SKM-1 (cell line): ENCODE results near the gene SYT5.

Experiments
- DNase-seq: peaks from one replicate; lab custom pipeline; 2025; ENCODE audit not compliant: unreplicated experiment; lab: John Stamatoyannopoulos, UW

The SYT5 gene

GRCh38 chr19:55147545-55148251 is 32.4 kb downstream of the SYT5 start:
- DNase-seq = no peak

DNA sequence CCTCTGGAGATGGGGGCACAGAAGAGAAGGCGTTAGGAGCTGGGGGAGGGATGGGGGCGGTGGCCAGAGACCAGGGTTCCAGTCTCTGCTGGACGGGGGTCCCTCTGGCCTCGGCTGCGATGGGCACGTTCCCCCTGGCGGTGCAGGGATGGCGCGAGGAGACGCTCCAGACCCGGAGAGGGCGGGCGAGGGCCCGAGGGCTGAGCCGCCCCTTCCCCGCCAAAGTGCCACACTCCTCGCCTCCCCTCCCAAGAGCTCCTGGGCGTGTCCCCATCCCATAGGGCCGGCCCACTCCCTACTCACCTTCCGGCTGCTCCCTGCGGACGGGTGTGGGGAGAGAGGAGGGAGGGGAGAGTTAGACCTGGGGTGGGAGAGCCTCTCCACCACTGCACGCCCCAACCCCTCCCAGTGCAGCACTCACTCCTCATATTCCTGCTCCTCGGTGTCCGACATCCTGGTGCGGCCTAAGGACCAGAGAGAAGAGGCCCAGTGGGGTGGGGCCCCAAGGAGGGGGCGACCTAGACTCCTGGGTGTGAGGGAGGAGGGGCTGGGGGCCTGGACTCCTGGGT is 33.3 kb downstream of the SYT5 start:
- no peak for DNase-seq

- DNase-seq = peak; percentile 7
Measured at GRCh38 chr19:55146078-55146704, 33.9 kb downstream of the SYT5 start.

DNA sequence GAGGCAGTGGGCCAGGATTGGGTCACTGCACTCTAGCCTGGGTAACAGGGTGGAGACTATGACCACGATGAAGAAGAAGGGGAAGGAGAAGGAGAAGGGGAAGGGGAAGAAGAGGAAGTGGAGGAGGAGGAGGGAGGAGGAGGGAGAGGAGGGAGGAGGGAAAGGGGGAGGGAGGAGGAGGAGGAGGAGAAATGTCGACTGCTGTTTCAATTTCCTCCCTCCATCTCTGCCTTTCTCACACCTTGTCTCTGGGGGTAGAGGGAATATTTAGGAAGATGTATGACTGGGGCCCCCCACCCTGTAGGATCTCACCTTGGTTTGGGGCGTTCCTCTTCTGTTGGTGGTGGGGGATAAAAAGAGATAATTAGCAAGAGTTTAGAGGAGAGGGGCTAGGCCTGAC is 34.9 kb downstream of the SYT5 start:
- DNase-seq = peak; percentile 38

GRCh38 chr19:55141696-55142095 is 38.4 kb downstream of the SYT5 start:
- no peak for DNase-seq

GRCh38 chr19:55137915-55138314 is 42.2 kb downstream of the SYT5 start:
- DNase-seq = no peak

DNA sequence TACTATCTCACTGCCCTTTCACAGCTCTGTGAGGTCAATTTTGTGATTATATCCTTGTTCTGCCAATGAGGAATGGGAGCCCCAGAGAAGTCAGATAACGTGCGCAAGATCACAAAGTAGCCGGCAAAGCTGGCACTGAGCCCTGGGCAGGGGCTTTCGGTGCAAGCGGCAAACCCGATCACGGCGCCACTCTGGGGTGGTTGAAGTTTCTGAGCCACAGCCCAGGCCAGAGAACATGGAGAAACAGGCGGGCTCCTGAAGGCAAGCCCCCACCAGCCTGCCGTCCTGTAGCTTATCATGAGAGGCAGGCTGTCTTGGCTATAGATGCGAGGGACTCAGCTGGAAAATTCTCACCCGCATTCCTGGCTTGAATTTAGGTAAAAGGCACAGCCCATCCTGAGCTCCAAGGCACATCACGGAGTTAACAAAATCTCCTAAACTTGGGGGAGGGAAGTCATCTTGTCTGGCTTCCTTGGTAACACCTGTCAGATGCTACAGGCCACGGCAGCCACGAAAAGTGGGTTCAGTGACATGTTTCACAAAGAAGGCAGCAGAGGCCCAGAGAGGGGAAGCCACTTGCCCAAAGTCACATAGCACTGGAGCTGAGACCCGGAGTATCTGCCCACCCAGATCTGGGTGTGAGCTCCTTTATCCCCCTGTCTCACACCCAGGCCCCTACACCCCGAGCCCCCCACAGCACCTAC is 43.5 kb downstream of the SYT5 start:
- no peak for DNase-seq

DNA sequence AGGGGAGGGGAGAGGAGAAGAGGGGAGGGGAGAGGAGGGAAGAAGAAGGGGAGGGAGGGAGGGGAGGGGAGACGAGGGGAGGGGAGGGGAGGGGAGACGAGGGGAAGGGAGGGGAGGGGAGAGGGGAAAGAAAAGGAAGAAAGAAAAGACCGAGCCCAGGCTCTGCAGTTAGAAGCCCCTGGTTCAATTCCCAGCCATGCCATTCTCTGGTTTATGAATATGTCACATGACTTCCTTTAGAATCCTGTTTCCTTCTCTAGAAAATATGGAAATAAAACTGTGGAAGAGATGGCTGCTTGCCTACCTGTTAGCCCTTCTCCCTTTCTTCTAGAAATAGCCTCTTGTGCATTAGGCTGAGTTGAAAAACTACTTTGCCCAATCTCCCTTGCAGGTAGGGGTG is 45.4 kb downstream of the SYT5 start:
- DNase-seq = no peak

DNA sequence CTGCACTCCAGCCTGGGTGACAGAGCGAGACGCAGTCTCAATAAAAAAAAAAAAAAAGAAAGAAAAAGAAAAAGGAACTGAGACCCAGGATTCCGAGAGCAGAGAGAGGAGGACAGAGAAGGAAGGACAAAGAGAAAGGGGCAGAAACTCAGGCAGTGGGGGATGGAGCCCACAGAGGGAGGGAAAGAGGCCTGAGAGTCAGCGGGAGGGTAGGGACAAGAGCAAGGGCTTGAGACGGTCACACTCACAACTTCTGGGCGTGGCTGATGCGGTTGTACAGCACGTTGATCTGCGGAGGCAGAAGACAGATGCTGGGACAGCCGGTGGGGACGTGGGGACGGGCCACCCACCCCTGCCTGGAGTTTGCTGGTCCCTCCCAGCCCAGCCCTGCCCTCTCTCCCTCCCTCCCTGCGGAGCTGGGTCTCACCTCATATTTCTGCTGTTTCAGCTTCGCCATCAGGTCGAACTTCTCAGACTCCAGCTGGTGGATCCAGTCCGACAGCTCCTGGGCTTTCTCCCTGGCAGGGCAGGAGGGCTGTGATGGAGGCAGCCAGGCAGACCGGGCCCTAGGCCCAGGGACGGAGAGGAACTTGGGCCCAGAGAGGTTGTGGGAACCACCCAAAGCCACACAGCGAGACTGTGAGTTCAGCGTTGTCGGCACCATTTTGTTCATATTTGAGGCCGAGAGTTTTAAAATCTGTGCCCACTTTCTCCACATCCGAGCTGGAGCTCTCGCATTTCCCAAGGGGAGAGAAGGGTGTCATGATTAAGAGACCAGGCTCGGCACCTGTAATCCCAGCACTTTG is 46.2 kb downstream of the SYT5 start:
- no peak for DNase-seq

DNA sequence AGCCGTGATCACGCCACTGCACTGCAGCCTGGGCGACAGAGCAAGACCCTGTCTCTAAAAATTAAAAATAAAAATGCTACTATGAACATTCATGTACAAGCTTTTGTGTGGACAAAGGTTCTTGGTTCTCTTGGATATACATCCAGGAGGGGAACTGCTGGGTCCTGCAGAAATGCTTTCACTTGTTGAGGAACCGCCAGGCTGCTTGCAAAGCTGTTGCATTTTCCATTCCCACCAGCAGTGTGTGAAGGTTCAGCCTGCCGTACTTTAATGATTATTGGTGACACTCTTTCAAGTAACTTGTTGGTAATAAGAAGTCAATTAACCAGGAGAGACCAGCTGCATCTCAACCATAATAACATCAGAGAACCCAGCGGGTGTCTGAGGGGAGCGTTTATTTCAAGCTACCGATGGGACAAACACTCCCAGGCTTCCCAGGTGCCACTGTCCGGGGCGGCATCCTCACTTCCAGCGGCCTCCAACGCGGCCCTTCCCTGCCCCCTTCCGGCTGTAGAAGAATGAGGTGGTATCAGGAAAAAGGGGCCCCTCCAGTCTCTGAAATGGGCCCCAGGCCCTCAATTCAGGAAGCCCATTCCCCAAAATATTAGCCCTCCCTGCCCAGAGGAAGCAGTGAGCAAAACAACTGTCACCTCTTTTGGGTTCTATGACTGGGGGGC is 47.5 kb downstream of the SYT5 start:
- no peak for DNase-seq

DNA sequence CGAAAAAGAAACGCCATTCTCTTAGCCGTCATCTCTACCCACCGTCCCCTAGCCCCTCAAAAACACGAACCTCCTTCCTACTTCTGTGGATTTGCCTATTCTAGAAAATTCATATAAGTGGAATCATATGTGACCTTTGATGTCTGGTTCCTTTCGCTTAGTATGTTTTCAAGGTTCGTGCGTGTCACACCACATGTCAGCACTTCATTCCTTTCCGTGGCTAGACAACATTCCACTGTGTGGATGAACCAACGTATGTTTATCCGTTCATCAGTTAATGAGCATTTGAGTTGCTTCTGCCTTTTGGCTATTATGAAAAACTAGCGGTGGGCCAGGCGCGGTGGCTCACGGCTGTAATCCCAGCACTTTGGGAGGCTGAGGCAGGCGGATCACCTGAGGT is 48.7 kb downstream of the SYT5 start:
- no peak for DNase-seq
